OCI-LY3 (cell line): ENCODE results near the gene SLC25A23.

Experiments used
- H2AFZ ChIP-seq: fragments of 200-600, 300-600 bp; shearing (Covaris generic); 2 replicates; pipeline ENCODE4 v1.6.0; 2014; ENCODE audit warnings: antibody characterized with exemption, low read depth, low read length
- H3K27ac ChIP-seq: fragments of 200-600, 300-600 bp; sonication (generic); 2 replicates; pipeline ENCODE4 v1.5.1; 2014; ENCODE audit warnings: mild to moderate bottlenecking, low read length, moderate library complexity, mixed read lengths
- H3K27me3 ChIP-seq: fragments of 200-600, 300-600 bp; sonication (generic); 2 replicates; pipeline ENCODE4 v1.6.1; 2014; ENCODE audit warnings: low read depth, low read length, mixed read lengths
- H3K36me3 ChIP-seq: fragments of 200-600, 300-600 bp; sonication (generic); replicated peaks from 2 replicates; pipeline ENCODE3; 2014; ENCODE audit warnings: low read depth, low read length, mixed read lengths
- H3K4me1 ChIP-seq: fragments of 300-600, 200-600 bp; sonication (generic); 2 replicates; pipeline ENCODE4 v1.6.1; 2014; ENCODE audit warnings: low read length, mixed read lengths
- H3K4me2 ChIP-seq: fragments of 200-600, 300-600 bp; sonication (generic); 2 replicates; pipeline ENCODE4 v1.6.1; 2014; ENCODE audit warnings: low read length, mixed read lengths
- H3K4me3 ChIP-seq: fragments of 300-600, 200-600 bp; sonication (generic); 2 replicates; pipeline ENCODE4 v1.5.1; 2014; ENCODE audit warnings: antibody characterized with exemption, mild to moderate bottlenecking, low read length, moderate library complexity
- H3K79me2 ChIP-seq: fragments of 300-600, 200-600 bp; shearing (Covaris generic); 2 replicates; pipeline ENCODE4 v1.6.1; 2014; ENCODE audit warnings: mild to moderate bottlenecking, low read length, mixed read lengths
- H3K9ac ChIP-seq: fragments of 300-600, 200-600 bp; shearing (Covaris generic); 2 replicates; pipeline ENCODE4 v1.6.0; 2014; ENCODE audit warnings: mild to moderate bottlenecking, low read length, moderate library complexity
- H3K9me3 ChIP-seq: fragments of 200-600, 300-600 bp; shearing (Covaris generic); 2 replicates; pipeline ENCODE4 v1.6.1; 2014; ENCODE audit warnings: low read length, mixed read lengths; ENCODE audit not compliant: insufficient read depth
- H4K20me1 ChIP-seq: fragments of 200-600, 300-600 bp; sonication (generic); 2 replicates; pipeline ENCODE4 v1.6.1; 2016; ENCODE audit warnings: low read length, mixed read lengths; ENCODE audit not compliant: insufficient read depth
- CTCF ChIP-seq: fragments of 200-600, 300-600 bp; sonication (generic); IDR thresholded peaks from 2 replicates; pipeline ENCODE4 v1.5.1; 2014; ENCODE audit warnings: antibody characterized with exemption, low read length, low read depth
- EZH2phosphoT487 ChIP-seq: fragments of 200-600 bp; shearing (Covaris generic); IDR thresholded peaks from 2 replicates; pipeline ENCODE4 v1.6.1; 2018; ENCODE audit warnings: antibody characterized with exemption, mixed run types, low read depth

The SLC25A23 gene

GRCh38 chr19:6427131-6427530, 32.5 kb downstream of the SLC25A23 start:
- Histone ChIP-seq H3K9ac (no peak overlapping the region), H3K27me3 (no peaks in the 10 kb centered on the region), H3K79me2 (peaks cover 30% of the 10 kb centered on the region), H3K36me3 (peaks cover 18% of the 10 kb centered on the region), H3K27ac (no peak overlapping the region), H3K4me2 (no peak overlapping the region), H4K20me1 (peaks cover 20% of the 10 kb centered on the region), H3K4me3 (no peak overlapping the region), H3K9me3 (no peaks in the 10 kb centered on the region), H2AFZ (no peak overlapping the region), H3K4me1 (peaks cover 30% of the 10 kb centered on the region)
- TF ChIP-seq EZH2phosphoT487, result no peak
- TF ChIP-seq CTCF, result no peak

GRCh38 chr19:6425732-6426620, 33.6 kb downstream of the SLC25A23 start:
- Histone ChIP-seq H4K20me1 (peaks cover 31% of the 10 kb centered on the region), H3K27ac (peak overlapping the region; percentile 62), H3K79me2 (peaks cover 41% of the 10 kb centered on the region), H3K9ac (peak overlapping the region; percentile 56), H3K4me1 (peaks cover 30% of the 10 kb centered on the region), H3K36me3 (peaks cover 29% of the 10 kb centered on the region), H3K4me3 (peak overlapping the region; percentile 70), H3K4me2 (peak overlapping the region; percentile 86), H3K9me3 (no peaks in the 10 kb centered on the region), H3K27me3 (no peaks in the 10 kb centered on the region), H2AFZ (peak overlapping the region; percentile 67)
- TF ChIP-seq CTCF, result peak; percentile 45
- TF ChIP-seq EZH2phosphoT487, result no peak

GRCh38 chr19:6424939-6425731, 34.5 kb downstream of the SLC25A23 start:
- H4K20me1 ChIP-seq, result peaks cover 40% of the 10 kb centered on the region
- peak overlapping the region; percentile 70 for H3K4me3 ChIP-seq
- peaks cover 50% of the 10 kb centered on the region for H3K79me2 ChIP-seq
- peaks cover 30% of the 10 kb centered on the region for H3K4me1 ChIP-seq
- peaks cover 38% of the 10 kb centered on the region for H3K36me3 ChIP-seq
- H3K9me3 ChIP-seq, result no peaks in the 10 kb centered on the region
- TF ChIP-seq CTCF (no peak), EZH2phosphoT487 (no peak)
- H3K27ac ChIP-seq, result peak overlapping the region; percentile 62
- peak overlapping the region; percentile 67 for H2AFZ ChIP-seq
- no peaks in the 10 kb centered on the region for H3K27me3 ChIP-seq
- H3K9ac ChIP-seq, result peak overlapping the region; percentile 56
- peak overlapping the region; percentile 86 for H3K4me2 ChIP-seq
